Stimulated activated CD8-positive, alpha-beta memory T cell treated with anti-CD3 and anti-CD28 coated beads, Interleukin-4, amount 100 ng/mL, for 4 hours (primary cell): ENCODE measurements around the gene PLA2G4F.

Source experiments
- DNase-seq, 2 donors: peaks; one replicate each; pipeline ENCODE4 v3.0.0-alpha.2; 2020; ENCODE audit warnings: low read depth in 2 of 2, low spot score in 1 of 2

Gene PLA2G4F

GRCh38 chr15:42147431-42147735 lies 9.1 kb downstream of the PLA2G4F start:
- no peak for DNase-seq

GRCh38 chr15:42146551-42147430 lies 9.6 kb downstream of the PLA2G4F start:
- DNase-seq, result no peak

DNA sequence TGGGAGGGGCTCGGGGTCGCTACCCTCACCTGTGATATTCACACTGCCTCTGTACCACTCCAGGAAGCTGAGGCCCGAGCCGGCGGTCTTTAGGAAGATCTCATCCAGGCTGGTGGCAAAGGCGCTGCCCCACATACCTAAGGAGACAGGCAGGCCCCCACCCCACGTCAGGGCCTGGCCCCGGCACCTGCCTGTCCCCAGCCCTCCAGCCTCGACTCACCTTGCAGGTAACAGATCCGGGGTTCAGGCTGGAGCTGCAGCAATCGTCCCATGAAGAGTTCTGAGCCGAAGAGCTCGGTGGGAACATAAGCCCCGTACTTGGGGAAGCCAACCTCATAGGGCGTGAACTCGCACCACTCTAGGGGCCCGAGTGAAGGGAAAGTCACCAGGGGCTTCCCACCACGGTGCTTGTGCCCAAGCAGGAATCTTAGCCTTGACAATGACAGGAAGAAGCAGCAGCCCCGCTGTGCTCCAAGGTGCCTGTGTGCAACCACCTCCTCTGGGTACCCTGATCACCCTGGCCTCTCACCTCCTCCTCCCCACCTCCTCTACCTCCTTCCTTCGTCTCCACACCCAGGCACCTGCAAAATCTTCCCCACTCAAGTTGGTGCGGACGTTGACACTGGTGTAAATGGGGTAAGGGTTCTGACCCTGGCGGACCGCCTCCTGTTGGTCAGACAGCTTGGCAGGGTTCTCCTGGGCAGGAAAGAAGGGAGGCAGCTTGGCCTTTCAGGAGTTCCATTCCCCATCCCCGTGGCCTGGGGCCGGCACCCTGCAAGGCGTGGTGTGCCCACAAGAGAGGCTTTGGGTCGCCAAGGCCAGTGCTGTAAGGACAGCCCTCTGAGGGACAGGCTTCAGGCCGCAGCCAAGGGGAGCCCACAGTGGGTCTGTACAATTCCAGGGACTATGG lies 10.6 kb downstream of the PLA2G4F start:
- no peak for DNase-seq

DNA sequence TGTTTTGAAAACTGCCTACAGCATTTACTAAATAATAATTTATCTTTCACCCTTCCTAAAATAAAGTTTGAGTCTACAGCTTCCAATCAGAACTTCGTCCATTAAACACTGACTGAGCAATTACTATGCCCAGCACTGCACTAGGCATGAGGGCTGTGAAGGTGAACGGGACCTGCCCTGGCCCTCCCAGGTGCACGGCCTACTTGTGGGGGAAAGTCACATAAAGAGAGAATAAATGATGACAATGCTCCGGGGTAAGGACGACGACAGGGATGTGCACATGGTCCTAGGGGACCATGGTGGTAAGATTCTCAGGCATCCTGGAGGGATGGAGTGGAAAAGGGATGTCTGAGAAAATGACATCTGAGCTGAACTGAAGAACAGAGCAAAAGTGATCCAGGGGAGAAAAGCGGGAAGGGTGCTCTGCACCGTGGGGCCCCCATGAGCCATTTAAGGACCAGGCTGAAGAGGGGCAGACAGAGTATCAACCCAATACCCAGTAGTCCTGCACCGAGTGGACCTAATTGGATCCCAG lies 11.5 kb downstream of the PLA2G4F start:
- no peak for DNase-seq

- DNase-seq, result no peak
Measured at GRCh38 chr15:42143866-42144625, 12.4 kb downstream of the PLA2G4F start.

DNA sequence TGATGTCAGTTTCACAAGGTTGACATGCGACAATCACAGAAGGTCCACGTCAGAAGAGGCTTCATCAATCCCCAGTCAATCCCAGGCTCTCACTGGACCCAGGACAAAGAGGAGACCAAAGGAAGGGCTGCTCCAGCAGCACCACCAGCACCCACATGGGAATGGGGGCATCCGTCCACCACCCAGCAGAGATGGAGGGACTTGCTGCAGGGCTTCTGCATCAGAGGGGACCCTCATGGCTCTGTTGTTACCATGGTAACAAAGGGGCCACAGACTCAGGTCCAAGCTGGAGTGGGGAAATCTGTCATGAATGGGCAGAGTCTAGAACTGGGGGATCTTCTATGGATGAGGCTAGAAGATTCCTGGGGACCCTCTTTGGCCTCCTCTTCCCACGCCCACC lies 13.1 kb downstream of the PLA2G4F start:
- no peak for DNase-seq

DNA sequence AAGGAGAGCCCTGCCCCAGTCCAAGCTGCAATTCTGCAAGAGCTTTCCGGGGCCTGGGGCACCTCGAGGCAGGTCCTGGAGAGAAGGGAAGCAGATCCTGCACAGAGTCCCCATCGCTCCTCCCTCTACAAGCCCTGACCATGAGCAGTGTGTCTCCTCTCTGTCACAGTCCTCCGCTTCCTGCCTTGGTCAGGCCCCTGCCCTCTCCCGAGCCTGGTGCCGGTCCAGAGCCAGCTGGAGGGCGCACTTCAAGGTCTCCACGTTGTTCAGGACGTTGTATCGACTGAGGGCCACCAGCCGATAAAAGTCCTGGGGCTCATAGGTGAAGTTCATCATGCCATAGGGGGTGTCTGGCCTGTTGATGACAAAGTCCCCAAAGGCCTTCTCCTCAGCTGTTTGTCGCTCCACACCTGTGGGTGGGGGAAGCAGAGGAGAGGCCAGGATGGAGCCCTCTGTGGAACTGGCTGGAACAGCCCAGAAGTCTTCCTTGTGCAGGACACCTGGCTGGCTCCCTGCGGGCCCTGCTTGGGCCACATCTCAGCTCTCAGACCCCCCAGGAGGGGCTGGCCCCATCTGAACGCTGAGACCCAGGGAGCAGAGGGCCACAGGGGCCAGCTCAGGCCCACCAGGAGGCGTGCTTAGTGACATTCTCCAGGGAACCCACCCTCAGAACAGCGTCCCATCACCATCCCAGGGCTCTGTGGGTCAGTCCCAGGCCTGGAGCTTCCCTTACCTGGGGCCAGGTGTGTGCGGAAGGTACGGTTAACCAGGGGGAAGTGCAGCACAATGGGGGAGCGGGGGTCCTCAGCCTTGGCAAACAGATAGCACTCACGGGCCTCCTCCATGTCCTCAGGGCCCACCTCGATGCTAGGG lies 14.4 kb downstream of the PLA2G4F start:
- no peak for DNase-seq

DNA sequence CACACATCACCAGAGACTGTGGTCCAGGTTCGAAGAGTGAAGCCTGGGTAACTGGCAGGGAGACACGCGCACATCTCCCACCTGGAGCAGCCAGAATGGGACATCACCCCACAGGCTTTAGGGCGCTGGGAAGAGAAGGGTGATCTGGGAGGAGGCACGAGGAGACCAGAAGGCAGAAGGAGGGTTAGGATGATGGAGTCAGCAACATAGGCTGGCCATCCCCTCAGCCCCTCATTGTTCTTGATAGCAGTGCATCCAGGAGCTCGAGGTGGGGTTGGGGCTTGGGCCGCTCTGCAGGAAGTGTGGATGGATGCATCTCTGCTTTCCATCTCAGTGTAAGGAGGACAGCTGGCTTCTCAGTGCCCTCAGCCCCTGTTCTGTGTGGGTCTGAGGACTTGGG lies 15.2 kb downstream of the PLA2G4F start:
- DNase-seq, result no peak

DNA sequence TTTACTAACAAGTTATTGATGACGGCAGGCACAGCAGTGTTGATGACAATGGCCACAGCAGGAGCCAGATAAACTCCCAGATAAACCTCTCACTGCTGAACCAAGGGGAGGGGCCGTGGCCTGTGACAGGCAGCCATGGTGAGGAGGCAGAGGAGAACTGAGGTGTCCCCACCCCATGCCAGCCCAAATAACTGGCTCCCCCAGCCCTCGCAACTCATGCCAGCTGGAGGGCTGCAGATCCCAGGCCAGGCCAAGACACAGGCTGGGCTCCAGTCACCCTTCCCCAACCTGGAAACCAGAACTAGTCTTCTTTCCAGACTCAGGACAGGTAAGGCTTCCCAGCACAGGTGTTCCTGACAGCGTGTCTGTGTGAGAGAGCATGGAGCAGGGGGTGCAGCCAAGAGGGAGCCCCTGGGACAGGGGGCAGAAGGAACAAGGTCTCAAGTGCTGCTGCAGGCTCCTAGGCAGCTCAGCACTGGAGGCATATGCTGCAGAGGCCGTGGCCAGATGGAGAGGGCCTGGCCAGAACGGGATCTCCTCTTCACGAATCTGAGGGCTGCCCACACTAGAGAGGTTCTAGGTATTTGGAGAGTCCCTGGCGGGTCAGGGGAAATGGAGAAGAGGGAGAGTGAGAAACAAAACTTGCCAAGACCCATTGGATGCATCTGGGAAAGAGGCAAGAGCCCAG lies 15.9 kb downstream of the PLA2G4F start:
- DNase-seq, result no peak

DNA sequence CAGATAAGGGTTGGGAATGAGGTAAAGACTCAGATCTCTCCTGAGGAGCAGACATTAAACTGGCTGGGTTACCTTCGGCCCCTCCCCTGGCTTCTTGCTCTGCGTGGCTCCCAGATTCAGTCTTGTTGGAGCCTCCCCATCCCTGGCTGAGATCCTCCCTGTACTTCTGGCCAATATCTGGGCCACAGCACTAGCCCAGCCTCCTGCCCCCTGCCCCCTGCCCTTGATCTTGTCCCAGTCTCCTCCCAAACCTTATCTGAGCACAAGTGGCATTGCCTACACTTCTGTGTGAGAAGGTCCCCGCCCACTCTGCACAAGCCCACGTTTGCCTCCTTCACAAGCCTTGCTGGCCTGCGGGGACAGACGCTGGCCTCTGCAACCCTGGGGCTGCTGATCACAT lies 16.8 kb downstream of the PLA2G4F start:
- DNase-seq, result no peak

DNA sequence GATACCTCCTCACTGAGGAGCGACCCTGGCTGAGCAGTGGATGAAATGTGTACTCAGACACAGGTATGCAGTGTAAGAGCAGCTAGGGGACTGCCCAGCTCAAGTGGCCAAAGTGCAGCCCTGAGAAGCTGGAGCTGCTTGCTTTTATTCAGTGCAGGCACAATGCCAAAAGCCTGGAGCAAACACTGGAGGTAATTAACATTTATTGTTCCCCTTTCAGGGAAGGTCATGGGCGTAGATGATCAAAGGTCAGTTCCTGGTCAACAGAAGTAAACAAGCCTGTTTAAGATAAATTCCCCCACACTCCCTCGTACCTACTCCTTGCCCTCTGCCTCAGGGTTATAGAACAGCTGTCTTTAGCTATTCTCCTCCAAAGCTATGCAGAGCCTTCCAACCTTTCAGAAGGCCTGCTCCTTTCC lies 17.5 kb downstream of the PLA2G4F start:
- DNase-seq, result no peak

DNA sequence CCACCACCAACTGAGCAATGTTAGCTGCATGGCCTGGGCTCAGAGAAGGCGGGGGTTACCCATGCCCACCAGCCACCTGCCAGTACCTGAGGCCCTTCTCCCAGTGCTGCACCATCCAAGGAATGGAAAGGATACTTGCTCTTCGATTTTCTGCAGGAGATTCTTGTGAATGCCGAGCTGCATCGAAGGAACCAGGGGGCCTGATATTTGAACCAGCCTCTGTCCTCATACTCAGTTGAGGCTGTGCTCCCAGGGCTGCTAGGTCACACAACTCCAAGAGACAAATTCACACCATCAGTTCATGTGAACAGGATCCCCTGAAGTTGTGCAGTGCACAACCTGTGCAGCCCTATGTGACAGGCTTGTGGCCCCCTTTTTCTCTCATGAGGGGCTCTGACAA lies 18.0 kb downstream of the PLA2G4F start:
- DNase-seq, result no peak

- no peak for DNase-seq
Measured at GRCh38 chr15:42137461-42138261, 18.8 kb downstream of the PLA2G4F start.

GRCh38 chr15:42136513-42136912 lies 19.9 kb downstream of the PLA2G4F start:
- DNase-seq, result no peak

- DNase-seq, result no peak
Measured at GRCh38 chr15:42135351-42135750, 21.1 kb downstream of the PLA2G4F start.

DNA sequence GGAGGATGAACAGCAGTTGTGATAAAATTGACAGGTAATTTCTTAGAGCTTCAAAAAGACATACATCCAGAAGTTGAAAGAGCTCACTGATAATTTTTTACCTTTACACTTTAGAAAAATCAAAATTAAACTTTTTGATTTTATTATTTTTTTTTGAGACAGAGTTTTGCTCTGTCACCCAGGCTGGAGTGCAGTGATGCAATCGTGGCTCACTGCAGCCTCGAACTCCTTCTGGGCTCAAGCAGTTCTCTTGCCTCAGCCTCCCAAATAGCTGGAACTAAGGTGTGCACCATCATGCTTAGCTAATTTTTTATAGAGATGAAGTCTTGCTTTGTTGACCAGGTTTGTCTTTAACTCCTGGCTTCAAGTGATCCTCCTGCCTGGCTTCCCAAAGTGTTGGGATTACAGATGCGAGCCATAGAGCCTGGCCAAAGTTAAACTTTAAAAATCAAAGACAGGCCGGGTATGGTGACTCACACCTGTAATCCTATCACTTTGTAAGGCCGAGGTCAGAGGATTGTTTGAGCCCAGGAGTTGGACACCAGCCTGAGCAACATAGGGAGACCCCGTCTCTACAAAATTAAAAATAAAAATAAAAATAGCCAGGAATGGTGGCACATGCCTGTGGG lies 21.7 kb downstream of the PLA2G4F start:
- no peak for DNase-seq

DNA sequence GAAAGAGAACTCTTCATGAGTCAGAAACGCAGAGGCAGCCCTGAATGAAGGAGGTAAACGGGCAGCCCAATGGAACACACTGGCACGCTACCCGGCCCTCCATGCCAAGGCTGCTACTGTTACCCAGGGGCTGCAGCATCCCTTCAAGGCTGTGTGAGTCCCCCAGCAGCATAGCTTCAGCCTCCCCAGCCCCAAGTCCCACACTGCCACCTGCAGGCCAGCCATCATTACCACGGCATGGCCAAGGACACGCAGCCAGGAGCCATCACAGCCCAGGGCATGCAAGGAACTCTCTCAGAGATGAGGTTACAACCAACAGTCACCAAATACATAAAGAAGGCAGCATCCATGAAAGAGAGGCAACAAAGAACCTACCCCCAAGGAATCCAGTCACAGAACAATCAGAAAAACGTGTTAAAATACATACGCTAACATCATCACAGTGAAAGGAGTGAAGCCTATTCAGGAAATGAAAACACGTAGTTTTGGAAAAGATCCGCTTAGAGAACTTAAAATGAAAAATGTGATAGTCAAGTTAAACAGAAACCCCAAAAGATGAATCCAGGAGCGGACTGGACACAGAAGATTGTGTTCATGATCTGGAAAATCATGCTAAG lies 22.4 kb downstream of the PLA2G4F start:
- no peak for DNase-seq

GRCh38 chr15:42133356-42133755 lies 23.1 kb downstream of the PLA2G4F start:
- no peak for DNase-seq
